KMS-11 (cell line): ENCODE data around the gene FEM1C.

Source experiments
- H2AFZ ChIP-seq: fragments of 200-600 bp; sonication (generic); 2 replicates; pipeline ENCODE4 v1.6.1; 2016; ENCODE audit warnings: antibody characterized with exemption, mixed run types, low read depth
- H3K27ac ChIP-seq: fragments of 200-600 bp; sonication (generic); 2 replicates; pipeline ENCODE4 v1.6.1; 2016; ENCODE audit warnings: mild to moderate bottlenecking, mixed run types
- H3K27me3 ChIP-seq: fragments of 200-600 bp; sonication (generic); 2 replicates; pipeline ENCODE4 v1.6.1; 2017; ENCODE audit warnings: mild to moderate bottlenecking, low read depth, mixed run types, moderate library complexity; ENCODE audit not compliant: insufficient read depth
- H3K36me3 ChIP-seq: fragments of 200-600 bp; sonication (generic); 2 replicates; pipeline ENCODE4 v1.6.1; 2017; ENCODE audit warnings: mild to moderate bottlenecking, mixed run types; ENCODE audit not compliant: insufficient read depth
- H3K4me1 ChIP-seq: fragments of 200-600 bp; sonication (generic); 2 replicates; pipeline ENCODE4 v1.6.1; 2016; ENCODE audit warnings: mild to moderate bottlenecking, low read depth, mixed run types; ENCODE audit not compliant: poor library complexity, severe bottlenecking
- H3K4me2 ChIP-seq: fragments of 200-600 bp; sonication (generic); 2 replicates; pipeline ENCODE4 v1.7.0; 2016; ENCODE audit warnings: mild to moderate bottlenecking, mixed run types
- H3K4me3 ChIP-seq: fragments of 200-600 bp; sonication (generic); IDR thresholded peaks from 2 replicates; pipeline ENCODE4 v1.6.1; 2017; ENCODE audit warnings: low read depth, low read length, mixed read lengths; ENCODE audit not compliant: insufficient read depth
- H3K79me2 ChIP-seq: fragments of 200-600 bp; sonication (generic); 2 replicates; pipeline ENCODE4 v1.6.1; 2016; ENCODE audit warnings: low read depth, mixed run types; ENCODE audit not compliant: insufficient read depth
- H3K9ac ChIP-seq: fragments of 200-600 bp; sonication (generic); 2 replicates; pipeline ENCODE4 v1.6.1; 2016; ENCODE audit warnings: mild to moderate bottlenecking, mixed run types
- H4K20me1 ChIP-seq: fragments of 200-600 bp; sonication (generic); 2 replicates; pipeline ENCODE4 v1.6.1; 2016; ENCODE audit warnings: mild to moderate bottlenecking, mixed run types; ENCODE audit not compliant: insufficient read depth
- CTCF ChIP-seq: fragments of 200-600 bp; sonication (generic); conservative IDR thresholded peaks from 2 replicates; pipeline ENCODE4 v1.6.1; 2017; ENCODE audit warnings: low read depth, mild to moderate bottlenecking, antibody characterized with exemption, low read length, moderate library complexity, mixed read lengths

Gene FEM1C

GRCh38 chr5:115524199-115524847 is 20.3 kb downstream of the FEM1C start:
- no peaks in the 10 kb centered on the region for H4K20me1 ChIP-seq
- H3K79me2 ChIP-seq = peaks cover 20% of the 10 kb centered on the region; the same call in 1 of the 2 replicates

GRCh38 chr5:115522832-115523403 is 21.7 kb downstream of the FEM1C start:
- H3K27me3 ChIP-seq = no peaks in the 10 kb centered on the region
- H3K4me2 ChIP-seq = no peak overlapping the region
- peaks cover 7% of the 10 kb centered on the region for H3K4me1 ChIP-seq
- no peak overlapping the region for H2AFZ ChIP-seq
- TF ChIP-seq CTCF = no peak
- H4K20me1 ChIP-seq = no peaks in the 10 kb centered on the region
- peaks cover 7% of the 10 kb centered on the region; the same call in 1 of the 2 replicates for H3K79me2 ChIP-seq
- H3K9ac ChIP-seq = no peak overlapping the region
- no peak overlapping the region for H3K4me3 ChIP-seq
- no peaks in the 10 kb centered on the region; the same call in 1 of the 2 replicates for H3K36me3 ChIP-seq
- no peak overlapping the region for H3K27ac ChIP-seq

More at GRCh38 chr5:115524199-115524847, 20.3 kb downstream of the FEM1C start:
- no peak overlapping the region for H3K4me3 ChIP-seq
- H3K4me2 ChIP-seq = no peak overlapping the region
- no peak overlapping the region for H3K9ac ChIP-seq
- no peaks in the 10 kb centered on the region for H3K27me3 ChIP-seq
- no peak for TF ChIP-seq CTCF
- no peak overlapping the region for H2AFZ ChIP-seq
- H3K4me1 ChIP-seq = peaks cover 7% of the 10 kb centered on the region
- H3K36me3 ChIP-seq = no peaks in the 10 kb centered on the region; the same call in 1 of the 2 replicates
- no peak overlapping the region for H3K27ac ChIP-seq

GRCh38 chr5:115520191-115520590 is 24.4 kb downstream of the FEM1C start:
- Histone ChIP-seq H3K4me1 (peaks cover 7% of the 10 kb centered on the region), H2AFZ (no peak overlapping the region), H4K20me1 (no peaks in the 10 kb centered on the region), H3K4me2 (no peak overlapping the region), H3K27me3 (no peaks in the 10 kb centered on the region), H3K9ac (no peak overlapping the region), H3K27ac (no peak overlapping the region), H3K79me2 (no peaks in the 10 kb centered on the region), H3K36me3 (no peaks in the 10 kb centered on the region; the same call in 1 of the 2 replicates), H3K4me3 (no peak overlapping the region)
- TF ChIP-seq CTCF = no peak

GRCh38 chr5:115516372-115516771 is 28.2 kb downstream of the FEM1C start:
- H3K4me2 ChIP-seq = no peak overlapping the region
- no peaks in the 10 kb centered on the region for H3K4me1 ChIP-seq
- no peaks in the 10 kb centered on the region for H3K79me2 ChIP-seq
- H3K27me3 ChIP-seq = no peaks in the 10 kb centered on the region
- H3K36me3 ChIP-seq = no peaks in the 10 kb centered on the region
- no peak overlapping the region for H3K27ac ChIP-seq
- TF ChIP-seq CTCF = no peak
- H2AFZ ChIP-seq = no peak overlapping the region
- H4K20me1 ChIP-seq = no peaks in the 10 kb centered on the region
- no peak overlapping the region for H3K4me3 ChIP-seq
- H3K9ac ChIP-seq = no peak overlapping the region
